Lower lobe of right lung (tissue), 2 donors: ENCODE data around the gene ANKS6. TPM values are rescaled to one million over a fixed set of nuclear protein-coding genes. Genes with fewer than 3 reads are reported as not detected.
A peak's percentile ranks its signal among the peaks of the same experiment; 100 is the strongest.

ENCODE experiments used
- ATAC-seq, 2 donors: fragments of 200-7000 bp; cut with Tn5 transposase; one replicate each; pipeline ENCODE4 v1.9.1; 2020 to 2022; ENCODE audit warnings: mild to moderate bottlenecking in 2 of 2, moderate library complexity in 2 of 2
- DNase-seq: peaks from one replicate; pipeline ENCODE4 v3.0.0-alpha.2; 2020
- H3K27ac ChIP-seq: fragments of 200-600 bp; one replicate; pipeline ENCODE4 v1.8.0; 2022
- H3K27me3 ChIP-seq: fragments of 200-600 bp; one replicate; pipeline ENCODE4 v1.8.0; 2022; ENCODE audit warnings: low read depth
- H3K36me3 ChIP-seq: fragments of 200-600 bp; one replicate; pipeline ENCODE4 v1.8.0; 2022; ENCODE audit warnings: mild to moderate bottlenecking
- H3K4me1 ChIP-seq: fragments of 200-600 bp; one replicate; pipeline ENCODE4 v1.8.0; 2022
- H3K4me3 ChIP-seq: fragments of 200-600 bp; one replicate; pipeline ENCODE4 v1.8.0; 2022; ENCODE audit warnings: mild to moderate bottlenecking
- H3K9me3 ChIP-seq: fragments of 200-600 bp; one replicate; pipeline ENCODE4 v1.8.0; 2022
- CTCF ChIP-seq: fragments of 200-600 bp; IDR thresholded peaks from one replicate; pipeline ENCODE4 v1.8.0; 2022; ENCODE audit warnings: antibody characterized with exemption, mild to moderate bottlenecking
- intact Hi-C: fragments of 100-400 bp; cut with DNase I; formaldehyde crosslinking; loops from one replicate; pipeline ENCODE4 v1.11.0; 2022
- total RNA-seq: library from RNA; stranded (reverse); fragmentation: NEBNext Ultra II Directional; extraction: Animal tissue kit (Norgen Biotek cat#: 25700); gene quantifications from one replicate; pipeline ENCODE4 v1.2.1, GENCODE V29; 2021
- donor health status: DM: no; HTN: yes; CAD: no; lungs with severe emphysema.

The ANKS6 gene
- total RNA-seq, 1 donor from 2014 or later: 16.5 TPM

DNA sequence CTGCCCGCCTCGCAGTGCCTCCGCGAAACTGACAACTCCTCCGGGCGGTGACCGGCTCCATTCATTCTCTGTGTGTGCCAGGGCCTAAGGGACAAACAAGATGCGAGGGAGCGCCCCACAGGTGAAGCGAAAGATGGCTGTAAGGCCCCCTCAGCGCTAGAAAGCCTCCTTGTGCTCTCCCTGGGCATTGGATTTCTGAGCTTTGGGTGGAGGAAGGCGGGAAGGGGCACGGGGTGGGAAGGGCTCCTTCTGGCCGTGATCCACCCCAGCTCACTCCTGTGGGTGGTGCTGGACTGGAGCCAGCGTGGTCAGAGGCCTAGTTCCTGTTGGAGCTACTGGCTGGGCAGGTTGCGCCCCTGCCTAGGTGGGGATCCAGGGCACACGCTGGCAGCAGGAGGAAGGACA, 12.1 kb upstream of the ANKS6 start:
- intact Hi-C loops: no loop called here
- peak overlapping the region; percentile 63 for H3K4me3 ChIP-seq
- H3K27me3 ChIP-seq: peaks cover 12% of the 10 kb centered on the region
- TF ChIP-seq CTCF: no peak
- no peaks in the 10 kb centered on the region for H3K36me3 ChIP-seq
- ATAC-seq (peak; percentile 77 to 80), DNase-seq (peak; percentile 90)
- H3K9me3 ChIP-seq: no peaks in the 10 kb centered on the region
- H3K4me1 ChIP-seq: peaks cover 20% of the 10 kb centered on the region
- peak overlapping the region; percentile 62 for H3K27ac ChIP-seq

DNA sequence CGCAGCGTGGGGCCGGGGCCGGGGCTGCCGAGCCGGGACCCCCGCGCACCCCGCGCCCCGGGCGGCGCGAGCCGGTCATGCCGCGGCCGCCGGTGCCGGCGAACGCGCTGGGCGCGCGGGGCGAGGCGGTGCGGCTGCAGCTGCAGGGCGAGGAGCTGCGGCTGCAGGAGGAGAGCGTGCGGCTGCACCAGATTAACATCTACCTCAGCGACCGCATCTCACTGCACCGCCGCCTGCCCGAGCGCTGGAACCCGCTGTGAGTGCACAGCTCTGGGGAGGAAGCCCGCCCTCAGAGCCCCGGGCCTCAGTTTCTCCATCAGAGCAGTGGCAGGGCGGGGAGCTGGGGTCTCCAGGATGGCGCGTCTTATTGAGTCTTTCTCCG, 11.4 kb upstream of the ANKS6 start:
- no peak for TF ChIP-seq CTCF
- peaks cover 20% of the 10 kb centered on the region for H3K4me1 ChIP-seq
- peak overlapping the region; percentile 63 for H3K4me3 ChIP-seq
- no peak overlapping the region for H3K27ac ChIP-seq
- H3K27me3 ChIP-seq: peaks cover 12% of the 10 kb centered on the region
- no peaks in the 10 kb centered on the region for H3K9me3 ChIP-seq
- ATAC-seq: peak in 1 of 2 donors; percentile 30
- DNase-seq: no peak
- no peaks in the 10 kb centered on the region for H3K36me3 ChIP-seq
- intact Hi-C loops: no loop called here

- ATAC-seq (peak; percentile 56 to 69), DNase-seq (no peak)
- no peak for TF ChIP-seq CTCF
- Histone ChIP-seq H3K4me1 (peaks cover 20% of the 10 kb centered on the region), H3K36me3 (no peaks in the 10 kb centered on the region), H3K27ac (peak within 1 kb of the TSS; percentile 62), H3K9me3 (no peaks in the 10 kb centered on the region), H3K4me3 (peak within 1 kb of the TSS; percentile 63), H3K27me3 (peaks cover 12% of the 10 kb centered on the region)
- intact Hi-C loops: no loop called here
These were observed 10.9 kb upstream of the ANKS6 start, which contains the start of gene GALNT12 for GRCh38 chr9:98807070-98807813. Gene GALNT12 (plus strand): TSS chr9:98807670. CDS start chr9:98807699, 29 bp downstream.

DNA sequence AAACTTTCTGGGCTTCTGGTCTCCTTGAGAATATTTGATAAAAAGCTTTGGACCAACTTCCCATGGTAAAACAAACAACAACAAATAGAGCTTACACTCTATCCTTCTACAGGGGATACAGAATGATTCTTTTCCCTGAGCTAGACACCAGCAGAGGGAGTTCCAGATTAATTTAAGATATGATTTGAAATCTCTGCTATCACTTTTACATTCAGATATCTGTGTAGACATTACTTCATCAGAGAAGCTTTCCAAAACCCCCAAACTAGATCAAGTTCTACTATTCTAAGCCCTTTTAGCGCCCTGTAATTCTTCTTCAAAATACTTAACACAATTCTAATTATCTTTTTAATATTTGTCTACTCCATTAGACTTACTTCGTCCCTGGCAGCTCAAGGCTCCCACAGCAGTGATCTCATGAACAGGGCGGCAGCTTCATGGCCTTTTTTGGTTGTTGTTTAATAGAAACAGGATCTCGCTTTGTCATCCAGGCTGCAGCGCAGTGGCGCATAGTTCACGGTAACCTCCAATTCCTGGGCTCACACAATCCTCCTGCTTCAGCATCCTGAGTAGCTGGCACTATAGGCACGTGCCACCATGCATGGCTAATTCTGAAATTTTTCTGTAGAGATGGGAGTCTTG, 10.2 kb upstream of the ANKS6 start:
- Histone ChIP-seq H3K4me1 (peaks cover 20% of the 10 kb centered on the region), H3K4me3 (no peak overlapping the region), H3K27ac (no peak overlapping the region), H3K36me3 (no peaks in the 10 kb centered on the region), H3K9me3 (no peaks in the 10 kb centered on the region), H3K27me3 (peaks cover 12% of the 10 kb centered on the region)
- intact Hi-C loops: no loop called here
- ATAC-seq: no peak
- no peak for DNase-seq
- TF ChIP-seq CTCF: peak; percentile 9

- TF ChIP-seq CTCF: no peak
- no peak overlapping the region for H3K27ac ChIP-seq
- ATAC-seq (no peak), DNase-seq (no peak)
- no peak overlapping the region for H3K4me3 ChIP-seq
- no peaks in the 10 kb centered on the region for H3K36me3 ChIP-seq
- no peaks in the 10 kb centered on the region for H3K9me3 ChIP-seq
- H3K4me1 ChIP-seq: peaks cover 20% of the 10 kb centered on the region
- H3K27me3 ChIP-seq: peaks cover 12% of the 10 kb centered on the region
- intact Hi-C loops: no loop called here
These were observed 9.3 kb upstream of the ANKS6 start for GRCh38 chr9:98805506-98806272.
